GM18519 (cell line): ENCODE measurements around the gene KCNMB1.
"Not testable (repeated sequence)": the region's sequence is repeated elsewhere in the genome, so short reads cannot be mapped to it uniquely, and the experiment has no call there.

Source experiments
- ATAC-seq: cut with Tn5 transposase; IDR thresholded peaks from one replicate; pipeline ENCODE4 v1.9.1; 2021; ENCODE audit warnings: mild to moderate bottlenecking, moderate library complexity; ENCODE audit not compliant: unreplicated experiment, low FRiP score

KCNMB1 gene

GRCh38 chr5:170380361-170380951 lies 8.7 kb downstream of the KCNMB1 start:
- no peak for ATAC-seq

GRCh38 chr5:170378740-170379139 lies 10.4 kb downstream of the KCNMB1 start:
- no peak for ATAC-seq

GRCh38 chr5:170377027-170377426 lies 12.1 kb downstream of the KCNMB1 start:
- no peak for ATAC-seq

GRCh38 chr5:170376526-170376925 lies 12.6 kb downstream of the KCNMB1 start:
- not testable (repeated sequence) for ATAC-seq

- ATAC-seq: no peak
Observed at GRCh38 chr5:170375283-170375682, 13.9 kb downstream of the KCNMB1 start.

GRCh38 chr5:170372971-170373370 lies 16.2 kb downstream of the KCNMB1 start:
- no peak for ATAC-seq

GRCh38 chr5:170368586-170368985 lies 20.6 kb downstream of the KCNMB1 start:
- ATAC-seq: no peak

GRCh38 chr5:170366276-170366675 lies 22.9 kb downstream of the KCNMB1 start:
- no peak for ATAC-seq

GRCh38 chr5:170365831-170366230 lies 23.3 kb downstream of the KCNMB1 start:
- no peak for ATAC-seq

GRCh38 chr5:170365011-170365410 lies 24.2 kb downstream of the KCNMB1 start:
- no peak for ATAC-seq

- no peak for ATAC-seq
Observed at GRCh38 chr5:170363671-170364070, 25.5 kb downstream of the KCNMB1 start.

GRCh38 chr5:170362656-170363055 lies 26.5 kb downstream of the KCNMB1 start:
- no peak for ATAC-seq

- ATAC-seq: no peak
Observed at GRCh38 chr5:170362102-170362501, 27.1 kb downstream of the KCNMB1 start.

GRCh38 chr5:170361616-170362015 lies 27.6 kb downstream of the KCNMB1 start:
- no peak for ATAC-seq

GRCh38 chr5:170361116-170361515 lies 28.1 kb downstream of the KCNMB1 start:
- no peak for ATAC-seq

- no peak for ATAC-seq
Observed at GRCh38 chr5:170360709-170361108, 28.5 kb downstream of the KCNMB1 start.

- ATAC-seq: no peak
Observed at GRCh38 chr5:170357955-170358444, 31.2 kb downstream of the KCNMB1 start.

GRCh38 chr5:170355601-170356098 lies 33.5 kb downstream of the KCNMB1 start:
- ATAC-seq: no peak

- no peak for ATAC-seq
Observed at GRCh38 chr5:170353961-170354360, 35.2 kb downstream of the KCNMB1 start.

GRCh38 chr5:170353011-170353761 lies 36.0 kb downstream of the KCNMB1 start:
- ATAC-seq: no peak

- ATAC-seq: no peak
Observed at GRCh38 chr5:170348137-170348633, 41.0 kb downstream of the KCNMB1 start.
